ENCODE data around the gene RETREG1. TPM values are rescaled to one million over a fixed set of nuclear protein-coding genes. Genes with fewer than 3 reads are reported as not detected.

RETREG1 gene
- total RNA-seq, 6 donors from 2014 or later, result 17.6 to 50.2 (median 28.3) TPM

GRCh38 chr5:16504571-16504970 lies 112.2 kb downstream of the RETREG1 start:
- H3K9me3 ChIP-seq, result no peaks in the 10 kb centered on the region
- 83 to 92% methylated on average over 10 of the region's 10 CpGs for WGBS, 2 donors
- DNase-seq, result no peak
- H3K27me3 ChIP-seq, result no peaks in the 10 kb centered on the region
- no peak overlapping the region for H3K27ac ChIP-seq
- TF ChIP-seq POLR2AphosphoS5 (IDR thresholded peaks at IDR 0.05) (no peak), POLR2A (IDR thresholded peaks at IDR 0.05) (no peak), EP300 (IDR thresholded peaks at IDR 0.05) (no peak), CTCF (IDR thresholded peaks at IDR 0.05) (no peak)
- no peak overlapping the region for H3K4me3 ChIP-seq
- no peak for ATAC-seq (ENCODE audit: low FRiP score in 2 of 2)
- no peaks in the 10 kb centered on the region for H3K36me3 ChIP-seq
- peaks cover 0 to 5% (median 1%) of the 10 kb centered on the region in 4 donors for H3K4me1 ChIP-seq

- no peak overlapping the region for H3K4me3 ChIP-seq
- H3K4me1 ChIP-seq, result peaks cover 0 to under 1% (median 0%) of the 10 kb centered on the region in 4 donors
- no peaks in the 10 kb centered on the region for H3K27me3 ChIP-seq
- H3K36me3 ChIP-seq, result no peaks in the 10 kb centered on the region
- DNase-seq, result no peak
- WGBS, 2 donors, result 68 to 70% methylated on average over 3 of the region's 3 CpGs
- no peaks in the 10 kb centered on the region for H3K9me3 ChIP-seq
- no peak for ATAC-seq (ENCODE audit: low FRiP score in 2 of 2)
- H3K27ac ChIP-seq, result no peak overlapping the region
- TF ChIP-seq EP300 (IDR thresholded peaks at IDR 0.05), result no peak
- TF ChIP-seq CTCF (IDR thresholded peaks at IDR 0.05), result no peak
These were observed 113.9 kb downstream of the RETREG1 start for GRCh38 chr5:16502866-16503265.

- H3K36me3 ChIP-seq, result no peaks in the 10 kb centered on the region
- peaks cover 0 to 6% (median 5%) of the 10 kb centered on the region in 4 donors for H3K9me3 ChIP-seq
- no peaks in the 10 kb centered on the region for H3K27me3 ChIP-seq
- no peak overlapping the region for H3K27ac ChIP-seq
- DNase-seq (no peak), ATAC-seq (ENCODE audit: low FRiP score in 2 of 2) (no peak)
- no peak for TF ChIP-seq POLR2AphosphoS5 (IDR thresholded peaks at IDR 0.05)
- TF ChIP-seq CTCF (IDR thresholded peaks at IDR 0.05), result no peak
- no peak for TF ChIP-seq POLR2A (IDR thresholded peaks at IDR 0.05)
- TF ChIP-seq EP300 (IDR thresholded peaks at IDR 0.05), result no peak
- no peak overlapping the region for H3K4me3 ChIP-seq
- no peaks in the 10 kb centered on the region for H3K4me1 ChIP-seq
- WGBS, 2 donors, result 90 to 92% methylated on average over 5 of the region's 5 CpGs
These were observed 116.8 kb downstream of the RETREG1 start for GRCh38 chr5:16500024-16500423.

GRCh38 chr5:16497546-16497945 lies 119.3 kb downstream of the RETREG1 start:
- Histone ChIP-seq H3K36me3 (no peaks in the 10 kb centered on the region), H3K4me1 (peaks cover 0 to 7% (median 0%) of the 10 kb centered on the region in 4 donors), H3K27me3 (no peaks in the 10 kb centered on the region), H3K27ac (no peak overlapping the region), H3K4me3 (no peak overlapping the region), H3K9me3 (peaks cover 0 to 6% (median 5%) of the 10 kb centered on the region in 4 donors)
- no peak for DNase-seq
- TF ChIP-seq EP300 (IDR thresholded peaks at IDR 0.05), result no peak
- TF ChIP-seq POLR2AphosphoS5 (IDR thresholded peaks at IDR 0.05), result no peak
- TF ChIP-seq POLR2A (IDR thresholded peaks at IDR 0.05), result no peak
- TF ChIP-seq CTCF (IDR thresholded peaks at IDR 0.05), result no peak
- no peak for ATAC-seq (ENCODE audit: low FRiP score in 2 of 2)
- 74 to 77% methylated on average over 2 of the region's 2 CpGs for WGBS, 2 donors

- ATAC-seq (ENCODE audit: low FRiP score in 2 of 2) (peak in 1 of 2 donors; percentile 49), DNase-seq (no peak)
- H3K4me1 ChIP-seq, result peaks cover 0 to 7% (median 0%) of the 10 kb centered on the region in 4 donors
- WGBS, 2 donors, result 54 to 59% methylated on average over 1 of the region's 1 CpG
- no peak for TF ChIP-seq POLR2AphosphoS5 (IDR thresholded peaks at IDR 0.05)
- TF ChIP-seq EP300 (IDR thresholded peaks at IDR 0.05), result no peak
- TF ChIP-seq CTCF (IDR thresholded peaks at IDR 0.05), result no peak
- TF ChIP-seq POLR2A (IDR thresholded peaks at IDR 0.05), result no peak
- peaks cover 0 to 6% (median 5%) of the 10 kb centered on the region in 4 donors for H3K9me3 ChIP-seq
- no peak overlapping the region for H3K4me3 ChIP-seq
- H3K27ac ChIP-seq, result peak overlapping the region in 2 of 4 donors; percentile 34 to 60
- no peaks in the 10 kb centered on the region for H3K27me3 ChIP-seq
- H3K36me3 ChIP-seq, result no peaks in the 10 kb centered on the region
These were observed 123.5 kb downstream of the RETREG1 start for GRCh38 chr5:16493261-16493660.
